GM12874 (cell line): ENCODE data around the gene PIK3C2A.

Experiments used
- CTCF ChIP-seq: IDR thresholded peaks from 2 replicates; pipeline ENCODE4 v1.5.1; 2011; ENCODE audit warnings: low read depth, mild to moderate bottlenecking, control low read depth, low read length, moderate library complexity; ENCODE audit not compliant: insufficient read depth

The PIK3C2A gene

GRCh38 chr11:17207317-17208256 is at the start of gene PIK3C2A:
Gene PIK3C2A, minus strand, starts transcription at chr11:17207986. Its CDS starts 38,245 bp downstream, at chr11:17169741.
- TF ChIP-seq CTCF = no peak

- no peak for TF ChIP-seq CTCF
Measured at GRCh38 chr11:17257196-17257595, 49.4 kb upstream of the PIK3C2A start.

- TF ChIP-seq CTCF = no peak
Measured at GRCh38 chr11:17256512-17256911, 48.7 kb upstream of the PIK3C2A start.

- no peak for TF ChIP-seq CTCF
Measured at GRCh38 chr11:17252704-17253103, 44.9 kb upstream of the PIK3C2A start.

GRCh38 chr11:17250561-17251350 is 43.0 kb upstream of the PIK3C2A start:
- TF ChIP-seq CTCF = no peak

- TF ChIP-seq CTCF = no peak
Measured at GRCh38 chr11:17244046-17244445, 36.3 kb upstream of the PIK3C2A start.

- TF ChIP-seq CTCF = no peak
Measured at GRCh38 chr11:17240780-17241179, 33.0 kb upstream of the PIK3C2A start.
